ENCODE data around the gene PCNX2. TPM values are rescaled to one million over a fixed set of nuclear protein-coding genes. Genes with fewer than 3 reads are reported as not detected.
"Not testable (repeated sequence)": the region's sequence is repeated elsewhere in the genome, so short reads cannot be mapped to it uniquely, and the experiment has no call there.

The PCNX2 gene
- total and polyA plus RNA-seq, 2 experiments from 2014 or later: 3.9 to 11.0 TPM

DNA sequence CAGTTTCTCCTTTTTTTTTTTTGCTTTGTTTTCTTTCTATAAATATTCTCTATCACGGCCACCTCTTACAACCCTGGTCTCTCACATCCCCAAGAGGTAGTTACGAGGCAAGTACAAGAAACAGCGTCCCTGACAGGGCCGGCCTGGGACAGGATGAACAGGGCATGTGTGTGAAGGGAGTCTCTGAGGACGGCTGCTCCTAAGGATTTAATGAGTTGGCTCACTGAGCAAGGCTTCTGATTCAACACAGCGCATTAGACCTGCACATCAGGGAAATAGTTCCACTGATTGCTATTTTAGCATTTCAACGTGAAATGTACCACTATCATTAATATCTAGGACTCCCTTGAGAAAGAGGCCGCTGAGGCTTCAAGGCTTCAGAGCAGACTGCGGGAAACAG is 291.1 kb downstream of the PCNX2 start:
- Histone ChIP-seq H3K4me1 (ENCODE audit: insufficient read depth) (no peaks in the 10 kb centered on the region), H3K27ac (no peak overlapping the region), H3K27me3 (no peaks in the 10 kb centered on the region), H3K9me2 (replicated peaks; ENCODE audit: insufficient read depth) (no peaks in the 10 kb centered on the region), H3K4me2 (no peak overlapping the region), H2AFZ (no peak overlapping the region), H4K20me1 (ENCODE audit: insufficient read depth, poor library complexity, severe bottlenecking) (no peaks in the 10 kb centered on the region), H3K4me3 (no peak overlapping the region), H3K9me3 (ENCODE audit: low read depth) (no peaks in the 10 kb centered on the region), H3K79me2 (no peaks in the 10 kb centered on the region), H3K36me3 (replicated peaks; ENCODE audit: insufficient read depth, low read depth) (no peaks in the 10 kb centered on the region)
- TF ChIP-seq EZH2 (IDR thresholded peaks at IDR 0.05; ENCODE audit: borderline replicate concordance): no peak
- no peak for TF ChIP-seq EZH2phosphoT487 (IDR thresholded peaks at IDR 0.05; ENCODE audit: low read depth, severe bottlenecking, unreplicated experiment)
- no peak for TF ChIP-seq CTCF (IDR thresholded peaks at IDR 0.05; ENCODE audit: poor library complexity)
- WGBS (ENCODE audit: low lambda C conversion rate, missing lambda C conversion rate): 88% methylated on average over 9 of the region's 9 CpGs
- no peak for DNase-seq (ENCODE audit: low spot score)

GRCh38 chr1:233003638-233004037 is 291.9 kb downstream of the PCNX2 start:
- not testable (repeated sequence) for DNase-seq (ENCODE audit: low spot score); H3K4me1 ChIP-seq (ENCODE audit: insufficient read depth); H4K20me1 ChIP-seq (ENCODE audit: insufficient read depth, poor library complexity, severe bottlenecking); H3K9me2 ChIP-seq (replicated peaks; ENCODE audit: insufficient read depth); H3K79me2 ChIP-seq; H3K4me3 ChIP-seq; H3K27ac ChIP-seq; H3K36me3 ChIP-seq (replicated peaks; ENCODE audit: insufficient read depth, low read depth); H3K27me3 ChIP-seq; H3K4me2 ChIP-seq; H3K9me3 ChIP-seq (ENCODE audit: low read depth); H2AFZ ChIP-seq
- 97% methylated on average over 5 of the region's 5 CpGs for WGBS (ENCODE audit: low lambda C conversion rate, missing lambda C conversion rate)

GRCh38 chr1:232999956-233000625 is 295.4 kb downstream of the PCNX2 start:
- Histone ChIP-seq H3K4me3 (no peak overlapping the region), H3K27me3 (no peaks in the 10 kb centered on the region), H2AFZ (no peak overlapping the region), H4K20me1 (ENCODE audit: insufficient read depth, poor library complexity, severe bottlenecking) (no peaks in the 10 kb centered on the region), H3K79me2 (no peaks in the 10 kb centered on the region), H3K9me3 (ENCODE audit: low read depth) (no peaks in the 10 kb centered on the region), H3K27ac (no peak overlapping the region), H3K36me3 (replicated peaks; ENCODE audit: insufficient read depth, low read depth) (no peaks in the 10 kb centered on the region), H3K4me2 (no peak overlapping the region), H3K9me2 (replicated peaks; ENCODE audit: insufficient read depth) (no peaks in the 10 kb centered on the region), H3K4me1 (ENCODE audit: insufficient read depth) (no peaks in the 10 kb centered on the region)
- WGBS (ENCODE audit: low lambda C conversion rate, missing lambda C conversion rate): 97% methylated on average over 16 of the region's 16 CpGs
- TF ChIP-seq EZH2 (IDR thresholded peaks at IDR 0.05; ENCODE audit: borderline replicate concordance): no peak
- no peak for TF ChIP-seq CTCF (IDR thresholded peaks at IDR 0.05; ENCODE audit: poor library complexity)
- no peak for TF ChIP-seq EZH2phosphoT487 (IDR thresholded peaks at IDR 0.05; ENCODE audit: low read depth, severe bottlenecking, unreplicated experiment)
- no peak for DNase-seq (ENCODE audit: low spot score)

DNA sequence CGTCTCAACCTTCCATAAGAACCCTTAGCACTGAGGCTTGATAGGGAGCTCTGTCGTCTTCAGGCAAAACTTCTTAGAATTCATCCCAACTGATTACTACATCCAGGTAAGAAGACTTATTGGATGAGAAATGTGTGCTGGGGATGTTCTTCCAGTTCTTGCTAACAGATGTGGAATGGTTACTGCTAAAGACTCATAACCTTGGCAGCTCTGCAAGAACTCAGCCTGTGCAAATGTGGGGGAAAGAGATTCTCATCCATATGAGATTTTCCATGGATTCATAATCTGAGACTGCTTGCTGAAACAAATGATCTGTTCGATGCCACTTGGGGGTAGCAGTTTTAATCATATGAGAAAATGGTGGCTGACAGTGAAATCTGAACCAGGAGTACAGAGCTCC is 296.9 kb downstream of the PCNX2 start:
- Histone ChIP-seq H3K27me3 (no peaks in the 10 kb centered on the region), H3K9me2 (replicated peaks; ENCODE audit: insufficient read depth) (no peaks in the 10 kb centered on the region), H2AFZ (no peak overlapping the region), H3K4me1 (ENCODE audit: insufficient read depth) (no peaks in the 10 kb centered on the region), H3K9me3 (ENCODE audit: low read depth) (no peaks in the 10 kb centered on the region), H3K4me2 (no peak overlapping the region), H3K27ac (no peak overlapping the region), H4K20me1 (ENCODE audit: insufficient read depth, poor library complexity, severe bottlenecking) (no peaks in the 10 kb centered on the region), H3K79me2 (no peaks in the 10 kb centered on the region), H3K36me3 (replicated peaks; ENCODE audit: insufficient read depth, low read depth) (no peaks in the 10 kb centered on the region), H3K4me3 (no peak overlapping the region)
- 94% methylated on average over 3 of the region's 3 CpGs for WGBS (ENCODE audit: low lambda C conversion rate, missing lambda C conversion rate)
- DNase-seq (ENCODE audit: low spot score): no peak
- TF ChIP-seq EZH2phosphoT487 (IDR thresholded peaks at IDR 0.05; ENCODE audit: low read depth, severe bottlenecking, unreplicated experiment) (no peak), CTCF (IDR thresholded peaks at IDR 0.05; ENCODE audit: poor library complexity) (no peak), EZH2 (IDR thresholded peaks at IDR 0.05; ENCODE audit: borderline replicate concordance) (no peak)

All from hepatocyte (in vitro differentiated cells).